ENCODE data around the gene B3GALT4.

Gene B3GALT4

DNA sequence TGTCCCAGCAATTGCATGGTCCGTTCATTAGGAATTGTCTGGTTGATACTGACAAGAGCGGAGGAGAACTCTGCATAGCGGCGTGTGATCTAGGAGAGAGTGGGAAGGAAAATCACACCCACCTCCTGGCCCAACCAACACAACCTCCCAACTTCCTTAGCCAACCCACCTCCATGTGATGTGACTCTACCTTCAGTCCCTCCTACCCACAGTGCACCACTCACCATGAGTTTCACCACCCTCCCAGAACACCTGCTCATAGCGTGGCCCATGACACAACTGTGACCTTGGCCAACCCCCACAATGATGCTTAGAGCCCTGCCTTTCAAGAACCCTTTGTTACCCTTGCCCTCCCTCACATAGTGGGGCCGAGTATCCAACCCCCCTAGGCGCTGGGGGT, 12.9 kb upstream of the B3GALT4 start:
- Histone ChIP-seq H3K9me3 (ENCODE audit: insufficient read depth, low read length) (no peaks in the 10 kb centered on the region), H3K4me1 (ENCODE audit: low read length) (no peaks in the 10 kb centered on the region), H3K79me2 (ENCODE audit: low read length) (no peaks in the 10 kb centered on the region), H3K4me2 (ENCODE audit: low read length) (no peak overlapping the region), H4K20me1 (ENCODE audit: insufficient read depth, low read length) (no peaks in the 10 kb centered on the region), H3K27ac (ENCODE audit: low read length) (no peak overlapping the region), H3K9ac (ENCODE audit: low read length) (no peak overlapping the region), H2AFZ (ENCODE audit: low read depth, low read length) (no peak overlapping the region), H3K36me3 (replicated peaks; ENCODE audit: low read depth, low read length) (no peaks in the 10 kb centered on the region), H3K27me3 (ENCODE audit: low read depth, low read length) (no peaks in the 10 kb centered on the region), H3K4me3 (ENCODE audit: low read length) (no peak overlapping the region)
- TF ChIP-seq EZH2phosphoT487 (IDR thresholded peaks at IDR 0.05; ENCODE audit: low read depth), result no peak
- TF ChIP-seq, protein P1, sequence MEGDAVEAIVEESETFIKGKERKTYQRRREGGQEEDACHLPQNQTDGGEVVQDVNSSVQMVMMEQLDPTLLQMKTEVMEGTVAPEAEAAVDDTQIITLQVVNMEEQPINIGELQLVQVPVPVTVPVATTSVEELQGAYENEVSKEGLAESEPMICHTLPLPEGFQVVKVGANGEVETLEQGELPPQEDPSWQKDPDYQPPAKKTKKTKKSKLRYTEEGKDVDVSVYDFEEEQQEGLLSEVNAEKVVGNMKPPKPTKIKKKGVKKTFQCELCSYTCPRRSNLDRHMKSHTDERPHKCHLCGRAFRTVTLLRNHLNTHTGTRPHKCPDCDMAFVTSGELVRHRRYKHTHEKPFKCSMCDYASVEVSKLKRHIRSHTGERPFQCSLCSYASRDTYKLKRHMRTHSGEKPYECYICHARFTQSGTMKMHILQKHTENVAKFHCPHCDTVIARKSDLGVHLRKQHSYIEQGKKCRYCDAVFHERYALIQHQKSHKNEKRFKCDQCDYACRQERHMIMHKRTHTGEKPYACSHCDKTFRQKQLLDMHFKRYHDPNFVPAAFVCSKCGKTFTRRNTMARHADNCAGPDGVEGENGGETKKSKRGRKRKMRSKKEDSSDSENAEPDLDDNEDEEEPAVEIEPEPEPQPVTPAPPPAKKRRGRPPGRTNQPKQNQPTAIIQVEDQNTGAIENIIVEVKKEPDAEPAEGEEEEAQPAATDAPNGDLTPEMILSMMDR (IDR thresholded peaks at IDR 0.05; ENCODE audit: low read depth, low read length), result no peak

DNA sequence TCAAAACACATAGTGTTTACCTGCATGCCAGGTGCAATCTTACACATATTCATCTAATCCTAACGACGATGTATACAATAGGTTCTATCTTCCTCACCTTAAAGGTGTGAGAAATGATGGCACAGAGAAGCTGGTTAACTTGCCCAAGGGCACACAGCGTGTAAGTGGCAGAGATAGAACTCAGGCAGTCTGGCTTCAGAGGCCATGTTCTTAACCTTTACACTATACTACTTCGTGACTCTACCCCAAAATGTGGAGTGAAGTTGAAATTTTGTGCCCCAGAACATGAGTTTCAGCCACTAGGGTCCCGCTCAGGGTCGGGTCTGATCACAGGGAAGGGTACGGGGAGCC, 5.8 kb upstream of the B3GALT4 start:
- H3K79me2 ChIP-seq (ENCODE audit: low read length), result peaks cover 55% of the 10 kb centered on the region
- H3K36me3 ChIP-seq (replicated peaks; ENCODE audit: low read depth, low read length), result peaks cover 40% of the 10 kb centered on the region
- peaks cover 33% of the 10 kb centered on the region for H4K20me1 ChIP-seq (ENCODE audit: insufficient read depth, low read length)
- H3K4me2 ChIP-seq (ENCODE audit: low read length), result peak overlapping the region; percentile 96
- H3K27me3 ChIP-seq (ENCODE audit: low read depth, low read length), result no peaks in the 10 kb centered on the region
- TF ChIP-seq EZH2phosphoT487 (IDR thresholded peaks at IDR 0.05; ENCODE audit: low read depth), result no peak
- TF ChIP-seq, protein P1 (IDR thresholded peaks at IDR 0.05; ENCODE audit: low read depth, low read length), result no peak
- H2AFZ ChIP-seq (ENCODE audit: low read depth, low read length), result peak overlapping the region; percentile 99
- H3K9me3 ChIP-seq (ENCODE audit: insufficient read depth, low read length), result no peaks in the 10 kb centered on the region
- H3K4me1 ChIP-seq (ENCODE audit: low read length), result peaks cover 35% of the 10 kb centered on the region
- H3K4me3 ChIP-seq (ENCODE audit: low read length), result peak overlapping the region; percentile 97
- H3K9ac ChIP-seq (ENCODE audit: low read length), result peak overlapping the region; percentile 100
- peak overlapping the region; percentile 78 for H3K27ac ChIP-seq (ENCODE audit: low read length)

DNA sequence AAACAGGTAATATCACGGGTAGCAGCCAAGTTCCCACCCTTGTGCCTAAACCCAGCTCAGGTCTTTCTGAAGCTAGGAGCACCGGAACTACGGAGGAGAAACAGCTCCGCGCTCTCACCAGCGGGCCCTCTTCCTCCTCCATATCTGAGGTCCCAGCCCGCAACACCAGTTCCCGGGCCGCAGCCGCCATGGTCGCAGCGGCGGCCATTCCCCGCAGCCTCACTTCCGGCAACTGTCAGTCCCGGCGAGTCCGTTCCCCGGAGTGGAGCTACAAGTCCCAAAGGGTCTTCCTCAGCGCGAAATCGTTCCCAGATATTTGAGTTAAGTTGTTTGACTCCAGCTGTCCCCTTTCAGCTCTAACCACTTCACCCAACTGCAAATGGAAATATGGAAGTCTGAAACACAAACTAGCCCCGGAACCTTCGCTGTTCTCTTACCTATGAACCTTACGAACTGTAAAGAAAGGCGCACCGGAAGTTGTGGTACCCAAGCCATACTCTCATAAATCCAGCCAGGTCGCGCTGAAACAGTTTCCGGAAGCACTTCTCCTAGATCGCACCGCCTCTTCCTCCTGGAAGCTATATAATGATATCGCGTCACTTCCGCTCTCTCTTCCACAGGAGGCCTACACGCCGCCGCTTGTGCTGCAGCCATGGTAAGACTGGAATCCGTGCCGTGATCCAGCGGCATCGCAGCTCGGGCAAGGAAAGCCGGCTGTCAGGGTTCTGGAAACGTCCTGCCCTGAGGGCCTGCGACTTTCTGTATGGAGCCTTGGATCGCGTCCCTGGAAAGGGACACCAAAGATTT, 5.3 kb upstream of the B3GALT4 start, which contains the start of the genes RPS18 and VPS52:
TSS of gene RPS18 (plus strand) at position 608 of the 807 bp plus-strand sequence. CDS start at position 653, 45 bp downstream.
TSS of gene VPS52 (minus strand) at position 409 of the 807 bp plus-strand sequence. CDS start at position 208, 201 bp downstream.
- H3K79me2 ChIP-seq (ENCODE audit: low read length), result peaks cover 55% of the 10 kb centered on the region
- H3K4me1 ChIP-seq (ENCODE audit: low read length), result peaks cover 40% of the 10 kb centered on the region
- no peaks in the 10 kb centered on the region for H3K9me3 ChIP-seq (ENCODE audit: insufficient read depth, low read length)
- peaks cover 45% of the 10 kb centered on the region for H3K36me3 ChIP-seq (replicated peaks; ENCODE audit: low read depth, low read length)
- peak within 1 kb of the TSS; percentile 96 for H3K4me2 ChIP-seq (ENCODE audit: low read length)
- H3K27me3 ChIP-seq (ENCODE audit: low read depth, low read length), result no peaks in the 10 kb centered on the region
- peak within 1 kb of the TSS; percentile 100 for H3K9ac ChIP-seq (ENCODE audit: low read length)
- TF ChIP-seq EZH2phosphoT487 (IDR thresholded peaks at IDR 0.05; ENCODE audit: low read depth), result no peak
- TF ChIP-seq, protein P1 (IDR thresholded peaks at IDR 0.05; ENCODE audit: low read depth, low read length), result no peak
- H2AFZ ChIP-seq (ENCODE audit: low read depth, low read length), result peak within 1 kb of the TSS; percentile 99
- peak within 1 kb of the TSS; percentile 78 for H3K27ac ChIP-seq (ENCODE audit: low read length)
- H3K4me3 ChIP-seq (ENCODE audit: low read length), result peak within 1 kb of the TSS; percentile 97
- H4K20me1 ChIP-seq (ENCODE audit: insufficient read depth, low read length), result peaks cover 39% of the 10 kb centered on the region

DNA sequence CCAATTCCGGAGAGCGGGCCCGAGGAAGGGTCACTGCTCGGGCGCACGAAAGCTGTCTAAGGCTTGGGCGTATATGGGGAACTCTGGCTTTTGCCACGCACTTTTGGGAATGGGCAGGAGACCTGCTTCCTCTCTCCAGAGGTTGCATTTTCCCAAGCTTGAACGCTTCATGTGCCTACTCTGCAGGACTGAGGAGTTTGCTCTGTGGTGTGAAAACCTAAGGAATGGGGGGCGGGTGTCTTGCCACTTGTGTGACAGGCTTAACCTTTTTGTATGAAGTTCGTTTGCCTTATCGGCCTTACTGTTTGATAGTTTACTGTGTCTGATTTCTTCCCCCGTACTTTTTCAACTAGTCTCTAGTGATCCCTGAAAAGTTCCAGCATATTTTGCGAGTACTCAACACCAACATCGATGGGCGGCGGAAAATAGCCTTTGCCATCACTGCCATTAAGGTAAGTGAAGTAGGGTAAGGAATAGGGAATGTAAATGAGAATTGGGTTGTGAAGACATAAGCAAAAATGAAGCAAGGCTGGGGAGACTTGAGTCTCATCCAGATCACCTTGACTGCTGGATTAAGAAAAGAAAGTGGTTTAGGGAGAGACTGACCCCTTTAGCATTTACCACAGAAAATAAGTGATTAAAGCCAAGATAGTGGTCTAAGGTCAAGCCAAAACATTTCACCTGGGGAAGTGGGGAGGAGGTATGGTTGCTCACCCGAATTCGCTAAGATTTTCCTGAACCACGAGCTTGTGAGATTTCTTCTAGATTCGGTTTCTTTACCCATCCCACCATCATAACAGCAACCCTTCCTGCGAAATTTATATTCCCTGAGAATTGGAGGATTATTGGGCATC, 4.4 kb upstream of the B3GALT4 start:
- no peaks in the 10 kb centered on the region for H3K27me3 ChIP-seq (ENCODE audit: low read depth, low read length)
- H3K36me3 ChIP-seq (replicated peaks; ENCODE audit: low read depth, low read length), result peaks cover 46% of the 10 kb centered on the region
- peaks cover 55% of the 10 kb centered on the region for H3K79me2 ChIP-seq (ENCODE audit: low read length)

More for the DNA sequence above, 4.4 kb upstream of the B3GALT4 start:
- TF ChIP-seq, protein P1 (IDR thresholded peaks at IDR 0.05; ENCODE audit: low read depth, low read length), result no peak
- no peak for TF ChIP-seq EZH2phosphoT487 (IDR thresholded peaks at IDR 0.05; ENCODE audit: low read depth)
- H3K4me1 ChIP-seq (ENCODE audit: low read length), result peaks cover 43% of the 10 kb centered on the region
- H3K4me2 ChIP-seq (ENCODE audit: low read length), result peak overlapping the region; percentile 89
- H2AFZ ChIP-seq (ENCODE audit: low read depth, low read length), result no peak overlapping the region
- no peaks in the 10 kb centered on the region for H3K9me3 ChIP-seq (ENCODE audit: insufficient read depth, low read length)
- peaks cover 40% of the 10 kb centered on the region for H4K20me1 ChIP-seq (ENCODE audit: insufficient read depth, low read length)
- peak overlapping the region; percentile 94 for H3K9ac ChIP-seq (ENCODE audit: low read length)
- peak overlapping the region; percentile 69 for H3K27ac ChIP-seq (ENCODE audit: low read length)
- H3K4me3 ChIP-seq (ENCODE audit: low read length), result peak overlapping the region; percentile 97

Data from OCI-LY3 (cell line).